ENCODE measurements around the gene ZNF660.

DNA sequence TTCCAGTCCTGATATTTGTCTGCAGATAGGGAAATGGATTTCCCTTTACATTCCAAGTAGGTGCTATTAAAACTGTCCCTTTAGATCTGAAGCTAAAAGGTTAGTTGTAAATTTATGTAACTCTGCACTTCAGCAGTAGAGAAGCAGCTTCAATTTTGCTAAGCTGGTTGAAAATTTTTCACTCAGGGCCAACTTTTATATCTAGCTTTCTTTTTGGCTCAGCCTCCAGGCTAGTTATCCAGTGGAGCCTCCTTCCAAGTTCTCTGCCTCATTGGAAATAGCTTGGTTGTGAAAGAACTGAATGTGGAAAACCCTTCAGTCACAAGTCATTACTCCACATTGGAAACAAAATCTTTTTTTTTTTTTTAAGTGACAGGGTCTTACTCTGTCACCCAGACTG lies 8.2 kb upstream of the ZNF660 start:
- TF ChIP-seq CTCF (IDR thresholded peaks at IDR 0.05; ENCODE audit: insufficient read depth, low read length, poor library complexity, severe bottlenecking) (no peak), EZH2phosphoT487 (conservative IDR thresholded peaks at IDR 0.05; ENCODE audit: low read length) (no peak)

Data from SU-DHL-6 (cell line).